ENCODE measurements around the gene ACCS. TPM values are rescaled to one million over a fixed set of nuclear protein-coding genes. Genes with fewer than 3 reads are reported as not detected.

The ACCS gene
- total RNA-seq, 1 experiment from 2014 or later = 7.5 TPM

DNA sequence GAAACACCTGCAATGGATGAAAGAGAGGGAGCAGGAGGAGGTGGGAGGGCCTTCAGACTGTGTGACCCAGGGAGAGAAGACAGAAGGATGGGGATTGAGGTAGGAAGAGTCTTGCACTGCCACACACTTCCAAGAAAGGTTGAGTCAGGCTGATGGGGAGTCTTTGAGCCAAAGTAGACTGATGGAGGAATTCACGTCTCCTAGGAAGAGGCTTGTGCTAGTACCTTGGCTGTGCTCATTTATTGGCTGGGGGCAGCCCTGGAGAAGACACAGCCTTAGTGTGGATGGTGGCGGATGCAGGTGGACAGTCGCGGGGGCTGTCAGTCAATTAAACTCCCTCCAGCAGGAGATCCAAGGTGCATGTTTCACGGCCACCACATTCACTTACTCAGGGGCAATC, 34.5 kb upstream of the ACCS start:
- Histone ChIP-seq H3K18ac (ENCODE audit: insufficient read length, low read depth, low read length) (no peak overlapping the region), H3K27ac (ENCODE audit: insufficient read length, low read depth, low read length) (no peak overlapping the region), H3K79me2 (ENCODE audit: insufficient read depth, low read length) (no peaks in the 10 kb centered on the region), H3K9ac (ENCODE audit: extremely low read depth, insufficient read length, low read length) (no peak overlapping the region), H2AFZ (ENCODE audit: low read length) (no peak overlapping the region), H3K56ac (ENCODE audit: insufficient read length, low read depth, low read length) (no peak overlapping the region), H2BK5ac (ENCODE audit: insufficient read length, low read length) (no peak overlapping the region), H3K4me2 (ENCODE audit: insufficient read depth, insufficient read length, low read length) (no peak overlapping the region), H2BK15ac (ENCODE audit: low read depth, low read length) (no peak overlapping the region), H2BK120ac (ENCODE audit: low read depth, low read length, poor library complexity, severe bottlenecking) (no peak overlapping the region), H4K20me1 (ENCODE audit: control insufficient read depth, insufficient read depth, insufficient read length) (no peaks in the 10 kb centered on the region), H3K14ac (ENCODE audit: insufficient read depth, low read length) (no peak overlapping the region), H3K23me2 (ENCODE audit: insufficient read length, low read depth, low read length, poor library complexity, severe bottlenecking) (no peaks in the 10 kb centered on the region), H3K4me1 (ENCODE audit: insufficient read depth, low read length) (peaks cover 6% of the 10 kb centered on the region; the same call in 1 of the 2 replicates), H3K9me3 (ENCODE audit: control insufficient read depth, low read depth, low read length) (no peaks in the 10 kb centered on the region), H3K79me1 (ENCODE audit: insufficient read depth, low read depth, low read length, poor library complexity, severe bottlenecking) (no peaks in the 10 kb centered on the region), H3K4ac (ENCODE audit: low read depth, low read length) (no peak overlapping the region), H2AK5ac (ENCODE audit: insufficient read length, low read length) (no peak overlapping the region), H4K91ac (ENCODE audit: insufficient read length, low read depth, low read length) (no peak overlapping the region), H2BK12ac (ENCODE audit: insufficient read length, low read depth, low read length) (no peak overlapping the region), H4K8ac (replicated peaks; ENCODE audit: insufficient read length, low read depth, low read length) (no peak overlapping the region), H2BK20ac (ENCODE audit: low read depth, low read length, poor library complexity, severe bottlenecking) (no peak overlapping the region), H4K5ac (ENCODE audit: insufficient read length, low read depth, low read length) (no peak overlapping the region), H3K23ac (ENCODE audit: insufficient read length, low read depth, low read length) (no peak overlapping the region), H3T11ph (ENCODE audit: low read length) (no peak overlapping the region), H3K27me3 (ENCODE audit: insufficient read depth, low read length) (no peaks in the 10 kb centered on the region)
- Mint-ChIP-seq H3K27ac (no peak overlapping the region), H3K36me3 (ENCODE audit: insufficient read depth in 1 of 3, low read depth in 3 of 3) (peaks cover 0 to 5% (median 0%) of the 10 kb centered on the region in 3 experiments; a peak in 2 of 7 replicates), H3K9me3 (peaks cover 0 to 4% of the 10 kb centered on the region in 2 experiments; a peak in 1 of 5 replicates), H3K4me3 (no peak overlapping the region; a peak in 1 of 5 replicates), H3K4me1 (peaks cover 25 to 38% of the 10 kb centered on the region in 2 experiments), H3K27me3 (ENCODE audit: low read depth) (peaks cover 22% of the 10 kb centered on the region)
- WGBS (ENCODE audit: extremely low coverage, insufficient read length, low lambda C conversion rate) = no CpG with 5 or more reads among the region's 5 CpGs
- DNase-seq = no peak
- TF ChIP-seq, protein P1, sequence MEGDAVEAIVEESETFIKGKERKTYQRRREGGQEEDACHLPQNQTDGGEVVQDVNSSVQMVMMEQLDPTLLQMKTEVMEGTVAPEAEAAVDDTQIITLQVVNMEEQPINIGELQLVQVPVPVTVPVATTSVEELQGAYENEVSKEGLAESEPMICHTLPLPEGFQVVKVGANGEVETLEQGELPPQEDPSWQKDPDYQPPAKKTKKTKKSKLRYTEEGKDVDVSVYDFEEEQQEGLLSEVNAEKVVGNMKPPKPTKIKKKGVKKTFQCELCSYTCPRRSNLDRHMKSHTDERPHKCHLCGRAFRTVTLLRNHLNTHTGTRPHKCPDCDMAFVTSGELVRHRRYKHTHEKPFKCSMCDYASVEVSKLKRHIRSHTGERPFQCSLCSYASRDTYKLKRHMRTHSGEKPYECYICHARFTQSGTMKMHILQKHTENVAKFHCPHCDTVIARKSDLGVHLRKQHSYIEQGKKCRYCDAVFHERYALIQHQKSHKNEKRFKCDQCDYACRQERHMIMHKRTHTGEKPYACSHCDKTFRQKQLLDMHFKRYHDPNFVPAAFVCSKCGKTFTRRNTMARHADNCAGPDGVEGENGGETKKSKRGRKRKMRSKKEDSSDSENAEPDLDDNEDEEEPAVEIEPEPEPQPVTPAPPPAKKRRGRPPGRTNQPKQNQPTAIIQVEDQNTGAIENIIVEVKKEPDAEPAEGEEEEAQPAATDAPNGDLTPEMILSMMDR (conservative IDR thresholded peaks at IDR 0.05) = no peak

All from H9 (cell line).